Gastroesophageal sphincter (tissue), 3 donors: ENCODE data around the gene TMEM116.

ENCODE experiments used
- CTCF ChIP-seq, 4 experiments: fragments of 200-600 bp in 2 of 4; fragments of 450-650 bp in 2 of 4; sonication (generic) in 1 of 4; IDR thresholded peaks; one replicate each; pipeline ENCODE4 v1.5.1; 2017 to 2019; ENCODE audit warnings: antibody characterized with exemption in 4 of 4, mild to moderate bottlenecking in 2 of 4, moderate library complexity in 2 of 4
- POLR2A ChIP-seq, 2 donors: fragments of 450-650 bp; IDR thresholded peaks; one replicate each; pipeline ENCODE4 v1.6.1; 2017; ENCODE audit warnings: antibody characterized with exemption in 2 of 2, mild to moderate bottlenecking in 2 of 2, moderate library complexity in 1 of 2
- POLR2AphosphoS5 ChIP-seq: sonication (generic); formaldehyde crosslinking; IDR thresholded peaks from one replicate; pipeline ENCODE4 v1.6.1; 2017; ENCODE audit warnings: antibody characterized with exemption

GRCh38 chr12:111887926-111888745 lies 124.8 kb downstream of the TMEM116 start:
- no peak for TF ChIP-seq POLR2A (IDR thresholded peaks at IDR 0.05)
- TF ChIP-seq POLR2AphosphoS5 = no peak
- no peak for TF ChIP-seq CTCF (IDR thresholded peaks at IDR 0.05)
